ENCODE results near the gene PAX2.

PAX2 gene

DNA sequence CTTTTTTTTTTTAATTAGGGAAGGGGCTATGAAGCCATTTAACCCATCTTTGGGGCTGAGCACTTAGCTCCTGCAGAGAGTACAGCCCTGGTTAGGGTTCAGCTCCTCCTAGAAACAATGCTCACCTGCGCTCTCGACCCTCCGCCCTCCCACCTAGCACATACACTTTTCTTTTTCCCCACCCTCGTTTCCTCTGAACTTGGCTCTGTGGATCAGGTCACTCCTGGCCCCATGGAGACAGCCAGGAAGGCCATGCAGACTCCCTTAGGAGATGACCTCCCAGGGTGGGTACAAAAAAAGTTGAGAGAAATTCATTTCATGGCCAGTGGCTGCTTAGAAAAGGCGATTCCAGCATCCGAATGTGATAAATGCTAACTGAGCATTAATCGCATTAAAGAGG, 15.8 kb downstream of the PAX2 start:
- TF ChIP-seq, protein P1, sequence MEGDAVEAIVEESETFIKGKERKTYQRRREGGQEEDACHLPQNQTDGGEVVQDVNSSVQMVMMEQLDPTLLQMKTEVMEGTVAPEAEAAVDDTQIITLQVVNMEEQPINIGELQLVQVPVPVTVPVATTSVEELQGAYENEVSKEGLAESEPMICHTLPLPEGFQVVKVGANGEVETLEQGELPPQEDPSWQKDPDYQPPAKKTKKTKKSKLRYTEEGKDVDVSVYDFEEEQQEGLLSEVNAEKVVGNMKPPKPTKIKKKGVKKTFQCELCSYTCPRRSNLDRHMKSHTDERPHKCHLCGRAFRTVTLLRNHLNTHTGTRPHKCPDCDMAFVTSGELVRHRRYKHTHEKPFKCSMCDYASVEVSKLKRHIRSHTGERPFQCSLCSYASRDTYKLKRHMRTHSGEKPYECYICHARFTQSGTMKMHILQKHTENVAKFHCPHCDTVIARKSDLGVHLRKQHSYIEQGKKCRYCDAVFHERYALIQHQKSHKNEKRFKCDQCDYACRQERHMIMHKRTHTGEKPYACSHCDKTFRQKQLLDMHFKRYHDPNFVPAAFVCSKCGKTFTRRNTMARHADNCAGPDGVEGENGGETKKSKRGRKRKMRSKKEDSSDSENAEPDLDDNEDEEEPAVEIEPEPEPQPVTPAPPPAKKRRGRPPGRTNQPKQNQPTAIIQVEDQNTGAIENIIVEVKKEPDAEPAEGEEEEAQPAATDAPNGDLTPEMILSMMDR (IDR thresholded peaks at IDR 0.05) = no peak

DNA sequence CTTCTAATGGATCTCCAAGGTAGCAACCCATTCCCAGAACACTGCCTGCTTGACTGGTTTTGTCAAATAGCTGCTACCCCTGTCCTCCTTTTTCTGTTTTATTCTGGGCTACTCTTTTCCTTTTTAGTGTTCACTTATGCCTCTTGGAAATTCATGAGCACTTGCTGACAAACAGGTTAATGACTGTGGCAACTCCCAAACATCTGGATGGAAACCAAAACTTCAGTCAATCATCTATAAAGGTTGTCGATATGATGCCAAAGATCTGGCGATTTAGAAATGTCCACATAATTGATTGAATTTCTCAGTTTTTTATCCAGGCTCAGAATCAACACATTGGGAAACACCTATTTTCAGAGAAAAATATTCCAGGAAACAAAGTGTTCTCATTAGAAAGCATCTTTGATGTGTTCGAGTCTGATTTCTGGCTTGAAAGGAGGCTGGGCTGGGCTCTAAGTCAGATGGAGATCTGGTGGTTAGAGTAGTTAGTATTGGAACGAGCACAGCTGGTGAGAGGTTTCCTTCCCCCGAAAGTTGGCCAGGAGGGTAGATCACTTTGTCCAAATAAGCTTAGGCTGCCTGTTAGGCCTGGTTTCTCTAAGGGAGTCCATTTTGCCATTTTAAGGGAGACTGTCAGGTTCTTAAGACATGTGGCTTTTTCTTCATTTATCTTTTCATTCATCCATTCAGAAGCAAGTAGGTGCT, 17.8 kb downstream of the PAX2 start:
- TF ChIP-seq, protein P1 (IDR thresholded peaks at IDR 0.05) = no peak

GRCh38 chr10:100766693-100767421, 21.5 kb downstream of the PAX2 start:
- TF ChIP-seq, protein P1 (IDR thresholded peaks at IDR 0.05) = no peak

DNA sequence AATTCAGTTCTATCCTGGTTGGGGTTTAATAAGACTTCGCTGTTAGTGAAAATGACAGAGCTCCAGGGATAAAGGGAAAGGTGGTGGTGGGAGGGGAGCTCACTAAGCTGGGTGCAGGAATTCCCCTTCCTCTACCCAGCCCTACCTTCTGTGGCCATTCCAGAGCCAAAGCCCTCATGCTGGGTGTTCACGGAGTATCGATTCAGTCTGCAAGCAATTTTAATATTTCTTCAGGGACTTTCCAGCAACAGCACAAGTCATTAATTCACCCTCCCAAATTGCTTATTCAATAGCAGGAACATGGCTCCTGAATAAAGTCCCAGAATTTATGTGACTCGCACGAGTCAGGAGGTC, 22.0 kb downstream of the PAX2 start:
- TF ChIP-seq, protein P1 (IDR thresholded peaks at IDR 0.05) = no peak

DNA sequence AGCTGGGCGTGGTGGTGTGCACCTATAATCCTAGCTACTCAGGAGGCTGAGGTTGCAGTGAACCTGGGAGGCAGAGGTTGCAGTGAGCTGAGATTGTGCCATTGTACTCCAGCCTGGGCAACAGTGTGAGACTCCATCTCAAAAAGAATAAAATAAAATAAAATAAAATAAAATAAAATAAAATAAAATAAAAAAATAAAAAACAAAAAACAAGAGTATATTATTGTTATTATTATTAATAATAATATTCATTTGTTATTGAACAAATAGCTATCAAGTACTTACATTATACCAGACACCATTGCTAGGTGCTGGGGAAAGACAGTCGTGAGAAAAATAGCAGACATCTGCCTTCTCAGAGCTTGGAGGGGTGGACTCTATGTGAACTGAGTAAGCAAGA, 24.1 kb downstream of the PAX2 start:
- TF ChIP-seq, protein P1 (IDR thresholded peaks at IDR 0.05) = no peak

DNA sequence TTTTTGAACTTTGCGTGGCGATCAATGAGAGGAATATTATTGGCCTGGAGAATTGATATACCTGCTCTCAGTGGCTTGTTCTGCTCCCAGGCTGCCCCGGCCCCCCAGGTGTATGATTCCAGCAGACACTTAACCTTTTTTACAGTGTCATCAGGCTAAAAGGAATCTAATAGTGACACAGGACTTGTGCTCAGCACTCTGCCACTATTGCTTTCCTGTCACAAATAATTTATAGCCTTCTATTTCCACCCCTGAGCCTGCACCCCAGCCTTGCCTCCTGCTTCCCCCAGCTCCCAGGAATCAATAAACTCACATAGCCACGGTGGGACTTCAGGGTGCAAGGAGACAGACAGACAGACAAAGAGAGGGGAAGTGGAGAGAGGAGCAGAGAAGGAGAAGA, 28.3 kb downstream of the PAX2 start:
- TF ChIP-seq, protein P1 (IDR thresholded peaks at IDR 0.05) = no peak

GRCh38 chr10:100774223-100774622, 28.8 kb downstream of the PAX2 start:
- TF ChIP-seq, protein P1 (IDR thresholded peaks at IDR 0.05) = no peak

Data from LNCAP (cell line).